Ishikawa (cell line): ENCODE measurements around the gene RBMS3.

ENCODE experiments used
- CEBPB ChIP-seq: IDR thresholded peaks from 2 replicates; pipeline ENCODE4 v1.6.1; 2012
- CREB1 ChIP-seq: IDR thresholded peaks from 2 replicates; pipeline ENCODE4 v1.6.1; 2012; ENCODE audit warnings: low read depth
- EGR1 ChIP-seq: IDR thresholded peaks from 2 replicates; pipeline ENCODE4 v1.6.1; 2012
- EP300 ChIP-seq: IDR thresholded peaks from 2 replicates; pipeline ENCODE4 v1.6.1; 2012; ENCODE audit warnings: borderline replicate concordance
- FOXM1 ChIP-seq: IDR thresholded peaks from 2 replicates; pipeline ENCODE4 v1.6.1; 2012; ENCODE audit warnings: low read depth, borderline replicate concordance
- MAX ChIP-seq: IDR thresholded peaks from 2 replicates; pipeline ENCODE4 v1.6.1; 2012
- NFIC ChIP-seq: IDR thresholded peaks from 2 replicates; pipeline ENCODE4 v1.6.1; 2012
- RAD21 ChIP-seq: IDR thresholded peaks from 2 replicates; pipeline ENCODE4 v1.6.1; 2012; ENCODE audit warnings: low read depth
- REST ChIP-seq: IDR thresholded peaks from 2 replicates; pipeline ENCODE4 v1.6.1; 2012; ENCODE audit warnings: low read depth, mild to moderate bottlenecking
- TAF1 ChIP-seq: IDR thresholded peaks from 2 replicates; pipeline ENCODE4 v1.6.1; 2012; ENCODE audit warnings: low read depth, mild to moderate bottlenecking
- TCF12 ChIP-seq: IDR thresholded peaks from 2 replicates; pipeline ENCODE4 v1.6.1; 2012; ENCODE audit warnings: low read depth
- TEAD4 ChIP-seq: IDR thresholded peaks from 2 replicates; pipeline ENCODE4 v1.6.1; 2012
- USF1 ChIP-seq: IDR thresholded peaks from 2 replicates; pipeline ENCODE4 v1.6.1; 2012
- YY1 ChIP-seq: IDR thresholded peaks from 2 replicates; pipeline ENCODE4 v1.6.1; 2012; ENCODE audit warnings: low read depth
- ZBTB7A ChIP-seq: IDR thresholded peaks from 2 replicates; pipeline ENCODE4 v1.6.1; 2012; ENCODE audit warnings: low read depth

RBMS3 gene

GRCh38 chr3:29757054-29757777 is 476.3 kb downstream of the RBMS3 start:
- TF ChIP-seq ZBTB7A: no peak
- 0 out of 2 replicates have a peak, but pooled peaks have one; percentile 14 for TF ChIP-seq TEAD4
- TF ChIP-seq NFIC: peak; percentile 88
- TF ChIP-seq EGR1: no peak
- 0 out of 2 replicates have a peak, but pooled peaks have one; percentile 52 for TF ChIP-seq EP300

GRCh38 chr3:29758108-29758433 is 477.2 kb downstream of the RBMS3 start:
- TF ChIP-seq ZBTB7A (no peak), EGR1 (no peak), RAD21 (no peak), TAF1 (no peak), CREB1 (no peak), EP300 (no peak), CEBPB (no peak), NFIC (no peak), REST (no peak), YY1 (no peak), TEAD4 (no peak), TCF12 (no peak), USF1 (no peak), MAX (no peak), FOXM1 (no peak)

- TF ChIP-seq CEBPB (peak; percentile 94), USF1 (no peak), CREB1 (no peak), RAD21 (no peak), NFIC (no peak), TCF12 (no peak), FOXM1 (no peak), TAF1 (no peak), YY1 (no peak), ZBTB7A (no peak), REST (no peak), EGR1 (no peak), MAX (no peak), TEAD4 (peak; percentile 24; the same call in 1 of the 2 replicates), EP300 (0 out of 2 replicates have a peak, but pooled peaks have one; percentile 11)
Measured at GRCh38 chr3:29758434-29759322, 477.8 kb downstream of the RBMS3 start.

GRCh38 chr3:29759411-29760225 is 478.7 kb downstream of the RBMS3 start:
- peak; percentile 85 for TF ChIP-seq FOXM1
- no peak for TF ChIP-seq EGR1
- peak; percentile 49 for TF ChIP-seq CEBPB
- TF ChIP-seq EP300: peak; percentile 93
- TF ChIP-seq USF1: no peak
- TF ChIP-seq NFIC: peak; percentile 87
- peak; percentile 92 for TF ChIP-seq TCF12
- TF ChIP-seq MAX: peak; percentile 61
- no peak for TF ChIP-seq REST
- peak; percentile 91 for TF ChIP-seq TEAD4
